KMS-11 (cell line): Measurements from ENCODE around the gene PLIN1.

Source experiments
- H2AFZ ChIP-seq: fragments of 200-600 bp; sonication (generic); 2 replicates; pipeline ENCODE4 v1.6.1; 2016; ENCODE audit warnings: antibody characterized with exemption, mixed run types, low read depth
- H3K27ac ChIP-seq: fragments of 200-600 bp; sonication (generic); 2 replicates; pipeline ENCODE4 v1.6.1; 2016; ENCODE audit warnings: mild to moderate bottlenecking, mixed run types
- H3K27me3 ChIP-seq: fragments of 200-600 bp; sonication (generic); 2 replicates; pipeline ENCODE4 v1.6.1; 2017; ENCODE audit warnings: mild to moderate bottlenecking, low read depth, mixed run types, moderate library complexity; ENCODE audit not compliant: insufficient read depth
- H3K36me3 ChIP-seq: fragments of 200-600 bp; sonication (generic); 2 replicates; pipeline ENCODE4 v1.6.1; 2017; ENCODE audit warnings: mild to moderate bottlenecking, mixed run types; ENCODE audit not compliant: insufficient read depth
- H3K4me1 ChIP-seq: fragments of 200-600 bp; sonication (generic); 2 replicates; pipeline ENCODE4 v1.6.1; 2016; ENCODE audit warnings: mild to moderate bottlenecking, low read depth, mixed run types; ENCODE audit not compliant: poor library complexity, severe bottlenecking
- H3K4me2 ChIP-seq: fragments of 200-600 bp; sonication (generic); 2 replicates; pipeline ENCODE4 v1.7.0; 2016; ENCODE audit warnings: mild to moderate bottlenecking, mixed run types
- H3K4me3 ChIP-seq: fragments of 200-600 bp; sonication (generic); IDR thresholded peaks from 2 replicates; pipeline ENCODE4 v1.6.1; 2017; ENCODE audit warnings: low read depth, low read length, mixed read lengths; ENCODE audit not compliant: insufficient read depth
- H3K79me2 ChIP-seq: fragments of 200-600 bp; sonication (generic); 2 replicates; pipeline ENCODE4 v1.6.1; 2016; ENCODE audit warnings: low read depth, mixed run types; ENCODE audit not compliant: insufficient read depth
- H3K9ac ChIP-seq: fragments of 200-600 bp; sonication (generic); 2 replicates; pipeline ENCODE4 v1.6.1; 2016; ENCODE audit warnings: mild to moderate bottlenecking, mixed run types
- H4K20me1 ChIP-seq: fragments of 200-600 bp; sonication (generic); 2 replicates; pipeline ENCODE4 v1.6.1; 2016; ENCODE audit warnings: mild to moderate bottlenecking, mixed run types; ENCODE audit not compliant: insufficient read depth
- TF ChIP-seq, protein P1 (sequence below): fragments of 200-600 bp; sonication (generic); conservative IDR thresholded peaks from 2 replicates; pipeline ENCODE4 v1.6.1; 2017; ENCODE audit warnings: low read depth, mild to moderate bottlenecking, antibody characterized with exemption, low read length, moderate library complexity, mixed read lengths

Gene PLIN1

GRCh38 chr15:89723031-89723430 is 43.9 kb upstream of the PLIN1 start:
- Histone ChIP-seq H3K4me3 (no peak overlapping the region), H3K4me1 (no peaks in the 10 kb centered on the region), H3K27me3 (no peaks in the 10 kb centered on the region), H3K9ac (no peak overlapping the region), H2AFZ (no peak overlapping the region), H3K27ac (no peak overlapping the region), H3K79me2 (no peaks in the 10 kb centered on the region), H3K4me2 (no peak overlapping the region), H4K20me1 (no peaks in the 10 kb centered on the region), H3K36me3 (no peaks in the 10 kb centered on the region)
- TF ChIP-seq, protein P1, sequence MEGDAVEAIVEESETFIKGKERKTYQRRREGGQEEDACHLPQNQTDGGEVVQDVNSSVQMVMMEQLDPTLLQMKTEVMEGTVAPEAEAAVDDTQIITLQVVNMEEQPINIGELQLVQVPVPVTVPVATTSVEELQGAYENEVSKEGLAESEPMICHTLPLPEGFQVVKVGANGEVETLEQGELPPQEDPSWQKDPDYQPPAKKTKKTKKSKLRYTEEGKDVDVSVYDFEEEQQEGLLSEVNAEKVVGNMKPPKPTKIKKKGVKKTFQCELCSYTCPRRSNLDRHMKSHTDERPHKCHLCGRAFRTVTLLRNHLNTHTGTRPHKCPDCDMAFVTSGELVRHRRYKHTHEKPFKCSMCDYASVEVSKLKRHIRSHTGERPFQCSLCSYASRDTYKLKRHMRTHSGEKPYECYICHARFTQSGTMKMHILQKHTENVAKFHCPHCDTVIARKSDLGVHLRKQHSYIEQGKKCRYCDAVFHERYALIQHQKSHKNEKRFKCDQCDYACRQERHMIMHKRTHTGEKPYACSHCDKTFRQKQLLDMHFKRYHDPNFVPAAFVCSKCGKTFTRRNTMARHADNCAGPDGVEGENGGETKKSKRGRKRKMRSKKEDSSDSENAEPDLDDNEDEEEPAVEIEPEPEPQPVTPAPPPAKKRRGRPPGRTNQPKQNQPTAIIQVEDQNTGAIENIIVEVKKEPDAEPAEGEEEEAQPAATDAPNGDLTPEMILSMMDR: no peak

- no peak overlapping the region for H2AFZ ChIP-seq
Observed at GRCh38 chr15:89714775-89715174, 35.6 kb upstream of the PLIN1 start.

DNA sequence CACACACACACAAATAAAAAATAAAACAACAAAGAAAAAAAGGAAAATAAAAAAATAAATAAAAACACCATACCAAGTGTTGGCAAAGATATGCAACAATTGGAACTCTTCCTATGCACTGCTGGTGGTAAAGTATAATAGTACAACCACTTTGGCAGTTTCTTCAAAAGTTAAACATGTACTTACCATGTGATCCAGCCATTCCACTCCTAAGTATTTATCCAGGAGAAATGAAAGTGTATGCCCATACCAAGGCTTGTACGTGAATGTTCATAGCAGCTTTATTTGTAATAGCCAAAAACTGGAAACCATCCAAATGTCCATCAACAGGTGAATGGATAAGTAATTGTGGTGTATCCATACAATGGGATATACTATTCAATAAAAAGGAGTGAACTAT is 28.4 kb upstream of the PLIN1 start:
- Histone ChIP-seq H3K27ac (no peak overlapping the region), H3K36me3 (no peaks in the 10 kb centered on the region), H3K4me1 (no peaks in the 10 kb centered on the region), H3K4me2 (no peak overlapping the region), H2AFZ (no peak overlapping the region), H3K27me3 (no peaks in the 10 kb centered on the region), H4K20me1 (no peaks in the 10 kb centered on the region), H3K9ac (no peak overlapping the region), H3K4me3 (no peak overlapping the region), H3K79me2 (no peaks in the 10 kb centered on the region)
- TF ChIP-seq, protein P1: no peak

More at GRCh38 chr15:89714775-89715174, 35.6 kb upstream of the PLIN1 start:
- no peak overlapping the region for H3K4me2 ChIP-seq
- H3K4me1 ChIP-seq: no peaks in the 10 kb centered on the region
- no peaks in the 10 kb centered on the region for H4K20me1 ChIP-seq
- no peak overlapping the region for H3K4me3 ChIP-seq
- no peaks in the 10 kb centered on the region for H3K79me2 ChIP-seq
- no peak overlapping the region for H3K27ac ChIP-seq
- H3K36me3 ChIP-seq: no peaks in the 10 kb centered on the region
- TF ChIP-seq, protein P1: no peak
- no peak overlapping the region for H3K9ac ChIP-seq
- H3K27me3 ChIP-seq: no peaks in the 10 kb centered on the region

GRCh38 chr15:89704411-89704810 is 25.2 kb upstream of the PLIN1 start:
- H3K27ac ChIP-seq: no peak overlapping the region
- H2AFZ ChIP-seq: no peak overlapping the region
- no peaks in the 10 kb centered on the region for H3K4me1 ChIP-seq
- H3K4me3 ChIP-seq: no peak overlapping the region
- no peaks in the 10 kb centered on the region for H4K20me1 ChIP-seq
- no peaks in the 10 kb centered on the region for H3K79me2 ChIP-seq
- H3K27me3 ChIP-seq: no peaks in the 10 kb centered on the region
- no peaks in the 10 kb centered on the region for H3K36me3 ChIP-seq
- TF ChIP-seq, protein P1: no peak
- H3K4me2 ChIP-seq: no peak overlapping the region
- no peak overlapping the region for H3K9ac ChIP-seq
